NCI-H82 (cell line): ENCODE measurements around the gene HEXD.
A peak's percentile ranks its signal among the peaks of the same experiment; 100 is the strongest.
"Not testable (repeated sequence)": the region's sequence is repeated elsewhere in the genome, so short reads cannot be mapped to it uniquely, and the experiment has no call there.

ENCODE experiments used
- DNase-seq: peaks from one replicate; lab custom pipeline; 2025; lab: John Stamatoyannopoulos, UW

HEXD gene

GRCh38 chr17:82396601-82397435 is 21.3 kb upstream of the HEXD start:
- DNase-seq = no peak

GRCh38 chr17:82397449-82398335 is 20.5 kb upstream of the HEXD start:
- DNase-seq = no peak

DNA sequence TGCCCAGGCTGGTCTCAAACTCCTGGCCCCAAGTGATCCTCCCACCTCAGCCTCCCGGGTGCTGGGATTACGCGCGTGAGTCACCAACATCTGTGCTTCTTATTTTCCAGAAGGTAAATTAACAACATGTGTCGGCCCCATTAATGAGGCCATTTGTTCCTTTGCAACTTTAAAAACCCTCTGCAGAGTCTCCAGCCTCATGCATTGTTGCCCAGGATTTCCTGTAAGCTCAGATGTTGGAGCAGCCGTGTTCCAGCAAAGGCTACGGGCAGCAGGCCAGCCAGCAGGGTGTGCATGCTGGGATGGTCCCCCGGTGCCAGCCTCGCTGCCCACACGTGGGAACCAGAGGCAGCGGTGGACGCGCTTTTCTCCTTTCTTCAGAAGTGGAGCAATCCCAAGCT is 19.1 kb upstream of the HEXD start:
- DNase-seq = peak; percentile 65

- peak; percentile 84 for DNase-seq
Measured at GRCh38 chr17:82399601-82400101, 18.5 kb upstream of the HEXD start.

- peak; percentile 72 for DNase-seq
Measured at GRCh38 chr17:82400206-82400605, 17.9 kb upstream of the HEXD start.

DNA sequence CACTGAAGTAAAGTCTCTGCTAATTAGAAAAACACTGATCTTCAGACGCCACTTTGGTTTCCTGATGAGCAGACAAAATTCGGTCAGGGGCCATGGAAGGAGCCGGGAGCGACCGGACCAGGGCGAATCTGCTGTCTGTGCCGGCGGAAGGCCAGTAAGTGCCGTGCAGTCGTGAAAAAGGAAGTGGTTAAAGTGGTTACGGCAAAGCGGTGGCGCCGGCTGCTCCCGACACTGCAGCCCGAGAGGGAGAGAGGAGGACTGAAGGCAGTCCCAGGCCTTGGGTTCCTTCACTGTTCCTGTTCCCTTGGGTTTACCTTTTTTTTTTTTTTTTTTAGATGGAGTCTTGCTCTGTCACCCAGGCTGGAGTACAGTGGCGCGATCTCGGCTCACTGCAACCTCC is 17.3 kb upstream of the HEXD start:
- DNase-seq = no peak

DNA sequence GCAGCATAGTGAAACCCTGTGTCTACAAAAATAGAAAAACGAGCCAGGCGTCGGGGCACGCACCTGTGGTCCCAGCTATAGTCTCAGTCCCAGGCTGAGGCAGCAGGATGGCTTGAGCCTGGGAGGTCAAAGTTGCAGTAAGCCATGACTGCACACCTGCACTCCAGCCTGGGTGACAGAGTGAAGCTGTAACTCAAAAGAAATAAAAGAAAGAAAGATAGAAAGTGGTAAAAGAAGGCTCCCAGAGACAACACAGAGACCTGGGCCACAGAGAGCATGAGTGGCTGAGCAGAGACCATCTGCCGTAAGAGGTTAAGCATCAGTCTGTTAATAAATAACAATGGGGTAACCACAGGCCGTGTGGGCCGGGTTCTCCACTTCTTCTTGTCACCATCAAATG is 15.3 kb upstream of the HEXD start:
- DNase-seq = no peak

DNA sequence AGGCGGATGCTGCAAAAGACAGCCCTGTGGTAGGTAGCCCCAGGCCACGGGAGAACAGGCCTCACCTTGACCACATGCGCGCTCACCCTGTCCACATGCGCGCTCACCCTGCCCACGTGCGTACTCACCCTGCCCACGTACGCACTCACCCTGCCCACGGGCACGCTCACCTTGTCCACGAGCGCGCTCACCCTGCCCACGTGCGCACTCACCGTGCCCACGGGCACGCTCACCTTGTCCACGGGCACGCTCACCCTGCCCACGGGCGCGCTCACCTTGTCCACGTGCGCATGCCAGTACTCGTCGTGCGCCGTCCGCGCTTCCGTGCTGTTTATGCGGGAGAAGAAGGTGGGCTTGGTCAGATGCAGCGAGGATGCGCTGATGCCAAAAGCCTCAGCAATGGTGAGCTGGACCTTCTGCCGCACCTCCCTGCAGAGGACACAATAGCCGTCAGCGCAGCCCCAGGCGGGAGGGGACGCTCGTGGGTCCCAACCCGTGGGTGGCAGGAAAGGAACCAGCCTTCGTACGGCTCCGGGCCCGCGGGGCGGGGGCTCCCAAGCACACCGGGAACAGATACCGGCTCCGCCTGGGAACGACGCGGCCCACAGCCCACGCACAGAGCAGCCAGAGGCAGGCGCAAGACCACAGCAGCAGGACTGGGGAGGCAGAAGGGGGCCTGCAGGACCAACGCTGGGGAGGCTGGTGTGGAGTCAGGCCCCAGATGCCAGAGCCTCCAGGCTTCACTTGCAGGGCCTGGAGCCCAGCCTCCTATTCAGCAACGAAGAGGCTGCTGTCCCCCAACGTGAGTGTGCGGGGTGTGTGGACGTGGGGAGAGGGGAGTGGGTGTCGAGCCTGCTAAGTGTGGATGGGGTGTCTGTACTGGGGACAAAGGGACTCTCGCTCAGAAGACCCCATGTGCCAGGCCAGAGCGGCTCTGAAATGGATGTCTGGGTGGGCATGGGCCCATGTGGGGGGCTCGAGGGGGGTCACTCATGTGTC is 14.2 kb upstream of the HEXD start:
- no peak for DNase-seq

- no peak for DNase-seq
Measured at GRCh38 chr17:82405051-82405450, 13.1 kb upstream of the HEXD start.

DNA sequence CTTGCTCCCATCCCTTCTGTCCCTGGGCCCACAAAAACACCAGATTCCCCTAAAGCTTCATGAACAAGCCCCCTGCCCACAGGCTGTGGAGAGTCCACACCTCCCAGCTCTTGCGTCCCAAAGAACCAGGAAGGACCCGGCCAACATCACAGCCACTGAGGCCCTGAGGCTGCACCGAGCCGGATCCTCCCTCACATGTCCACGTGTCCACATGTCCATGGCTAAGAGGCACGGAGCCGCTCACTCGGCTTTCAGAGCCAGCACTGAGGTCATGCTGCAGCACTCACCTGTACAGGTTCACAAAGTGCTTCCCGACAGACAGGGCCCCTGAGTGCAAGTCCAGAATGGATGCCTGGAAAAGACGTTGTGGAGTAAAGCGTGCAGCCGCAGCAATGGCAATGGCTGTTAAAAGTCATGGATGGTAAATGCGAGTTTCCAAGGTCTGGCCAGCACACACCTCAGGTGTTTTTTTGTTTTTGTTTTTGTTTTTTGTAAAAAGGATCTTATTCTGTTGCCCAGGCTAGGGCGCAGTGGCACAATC is 11.9 kb upstream of the HEXD start:
- DNase-seq = no peak

DNA sequence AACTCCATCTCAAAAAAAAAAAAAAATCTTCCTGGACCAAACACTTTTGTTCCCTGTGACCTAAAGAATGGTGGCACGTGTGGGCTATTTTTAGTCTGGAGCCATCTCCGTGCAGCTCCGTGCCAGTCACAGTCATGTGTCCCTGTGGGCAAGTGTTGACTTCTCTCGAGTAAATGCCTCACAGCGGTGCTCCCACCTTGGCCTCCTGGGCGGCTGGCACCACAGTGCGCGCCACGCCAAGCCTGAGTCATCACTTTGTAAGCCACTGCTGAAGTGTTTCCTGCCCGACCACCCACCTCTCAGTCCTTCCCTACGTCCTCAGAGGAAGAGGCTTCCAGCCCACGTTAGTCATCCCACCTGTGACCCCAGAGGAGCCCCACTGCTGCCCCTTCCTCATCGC is 10.9 kb upstream of the HEXD start:
- no peak for DNase-seq

GRCh38 chr17:82408288-82408937 is 9.7 kb upstream of the HEXD start:
- DNase-seq = peak; percentile 38

DNA sequence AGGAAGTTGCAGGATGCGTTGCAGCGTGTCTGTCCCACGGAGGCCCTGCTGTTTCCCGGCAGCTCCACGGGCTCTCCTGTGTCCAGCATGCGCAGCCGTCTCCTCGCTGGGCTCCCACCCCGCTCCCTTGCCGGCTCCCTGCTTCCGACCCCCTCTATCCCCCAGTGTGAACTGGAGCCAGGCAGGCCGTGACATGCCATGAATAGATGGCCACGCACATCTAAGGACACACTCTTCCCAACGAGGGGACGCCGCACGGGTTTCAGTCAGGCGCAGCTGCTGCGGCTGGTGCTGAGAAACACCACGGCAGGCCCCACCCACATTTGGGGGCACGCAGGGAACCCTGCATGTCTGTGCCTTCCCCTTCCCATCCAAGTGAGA is 9.2 kb upstream of the HEXD start:
- DNase-seq = no peak

DNA sequence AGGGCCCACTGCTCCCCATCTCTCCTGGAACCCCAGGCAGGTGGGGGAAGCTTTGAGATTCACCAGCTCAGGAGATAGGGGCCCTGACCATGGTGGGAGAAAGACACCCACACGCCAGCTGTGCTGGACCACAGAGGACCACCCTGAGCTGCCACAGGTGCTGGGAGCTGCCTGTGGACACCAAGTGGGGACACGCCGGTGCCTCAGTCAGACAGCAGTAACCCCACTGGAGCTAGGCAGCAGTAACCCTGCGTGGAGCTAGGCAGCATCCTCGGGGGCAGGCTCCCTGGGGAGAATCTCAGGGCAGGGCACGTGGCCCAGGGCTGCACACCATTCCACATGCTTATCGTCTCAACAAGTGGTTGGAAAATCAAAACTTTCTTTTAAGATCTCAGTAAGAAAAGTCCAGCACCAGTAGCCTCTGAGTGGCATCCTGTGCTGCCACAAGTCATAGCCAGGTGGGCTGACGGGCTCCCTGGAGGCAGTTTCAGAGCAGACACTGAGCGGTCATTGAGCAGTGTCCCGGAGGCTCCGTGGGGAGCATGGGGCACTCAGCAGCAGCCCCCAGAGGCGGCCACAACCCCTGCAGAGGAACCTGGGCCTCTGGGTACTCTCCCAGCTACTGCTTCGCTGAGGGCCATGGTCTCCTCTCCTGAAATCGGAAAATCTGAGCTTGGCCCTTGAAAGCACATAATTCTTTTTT is 8.0 kb upstream of the HEXD start:
- DNase-seq = no peak

DNA sequence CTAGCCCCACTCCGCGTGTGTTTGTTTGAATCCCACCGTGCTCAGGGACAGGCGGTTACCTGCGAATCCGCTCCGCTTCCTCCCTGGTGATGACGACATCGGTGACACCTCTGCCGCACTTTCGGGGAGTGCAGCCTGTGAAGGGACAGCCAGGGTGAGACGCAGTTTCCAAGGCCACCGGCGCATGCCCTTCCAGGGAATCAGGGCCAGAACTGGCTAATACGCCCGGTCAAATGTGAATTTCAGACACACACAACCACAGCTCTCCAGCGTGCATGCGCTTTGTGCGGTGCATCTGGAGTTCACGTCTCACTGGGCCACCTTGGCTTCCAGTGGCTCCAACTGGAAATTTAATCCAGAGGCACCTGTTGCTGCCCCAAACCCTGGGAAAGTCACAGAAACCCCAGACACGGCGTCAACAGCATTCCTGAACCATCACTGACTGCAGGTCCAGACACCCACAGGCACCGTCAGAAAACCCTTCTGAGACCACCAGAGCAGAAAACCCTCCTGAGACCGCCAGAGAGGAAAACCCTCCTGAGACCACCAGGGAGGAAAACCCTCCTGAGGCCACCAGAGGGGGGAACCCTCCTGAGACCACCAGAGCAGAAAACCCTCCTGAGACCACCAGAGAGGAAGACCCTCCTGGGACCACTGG is 6.6 kb upstream of the HEXD start:
- DNase-seq = no peak

GRCh38 chr17:82412081-82412480 is 6.1 kb upstream of the HEXD start:
- DNase-seq = not testable (repeated sequence)

- no peak for DNase-seq
Measured at GRCh38 chr17:82412535-82413520, 5.3 kb upstream of the HEXD start.

DNA sequence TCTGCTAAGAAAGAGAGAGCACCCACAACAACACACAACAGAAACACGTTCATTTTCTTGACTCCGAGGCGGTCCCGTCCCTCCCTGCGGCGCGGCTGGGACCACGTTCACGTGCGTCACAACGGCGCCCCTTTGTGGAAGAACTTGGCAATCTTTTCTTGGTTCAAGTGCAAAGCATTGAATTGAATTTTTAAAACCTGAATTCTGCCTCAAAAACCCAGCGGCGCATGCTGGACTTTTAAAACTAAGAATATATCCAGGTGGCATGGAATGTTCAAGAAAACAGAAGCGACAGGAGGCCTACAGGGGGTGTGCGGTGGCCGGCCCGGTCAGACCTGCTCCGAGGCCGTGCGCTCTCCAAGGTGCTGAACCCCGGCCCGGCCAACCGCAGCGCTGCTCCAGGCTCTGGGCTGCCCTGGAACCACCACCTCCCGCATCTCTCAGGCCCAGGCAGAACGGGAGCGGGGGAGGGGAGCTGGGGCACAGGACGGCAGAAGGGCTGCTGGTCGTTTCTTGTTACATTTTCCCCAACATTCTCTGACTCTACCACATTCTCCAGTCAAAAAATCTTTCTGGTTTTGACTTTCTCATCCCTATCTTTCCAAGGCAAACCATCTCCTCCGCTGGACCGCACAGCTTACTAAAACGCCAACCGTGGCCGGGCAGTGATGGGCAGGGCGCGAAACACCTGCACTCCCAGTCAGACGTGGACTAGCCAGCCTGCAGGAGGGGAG is 3.4 kb upstream of the HEXD start:
- peak; percentile 78 for DNase-seq
